Fibroblast of lung (primary cell): ENCODE data around the gene TROAP. TPM values are rescaled to one million over a fixed set of nuclear protein-coding genes. Genes with fewer than 3 reads are reported as not detected.
"Not testable (repeated sequence)": the region's sequence is repeated elsewhere in the genome, so short reads cannot be mapped to it uniquely, and the experiment has no call there.

Source experiments
- DNase-seq, 2 donors: peaks; one replicate each; pipeline versions ENCODE4 v3.0.0 to v3.0.0-alpha.2; 2010; ENCODE audit warnings: low read depth in 2 of 2
- H2AFZ ChIP-seq: 2 replicates; pipeline ENCODE4 v1.5.1; 2012; ENCODE audit warnings: low read length, control low read depth, inconsistent platforms
- H3K27ac ChIP-seq: 2 replicates; pipeline ENCODE4 v1.5.1; 2011; ENCODE audit warnings: low read length, control low read depth; ENCODE audit not compliant: insufficient read depth
- H3K27me3 ChIP-seq: 2 replicates; pipeline ENCODE4 v1.5.1; 2011; ENCODE audit warnings: mild to moderate bottlenecking, low read length; ENCODE audit not compliant: control insufficient read depth, insufficient read depth
- H3K36me3 ChIP-seq: 2 replicates; pipeline ENCODE4 v1.5.1; 2011; ENCODE audit warnings: low read length; ENCODE audit not compliant: control insufficient read depth, insufficient read depth
- H3K4me1 ChIP-seq: 2 replicates; pipeline ENCODE4 v1.5.1; 2011; ENCODE audit warnings: low read length; ENCODE audit not compliant: control insufficient read depth, insufficient read depth; ENCODE audit errors: extremely low read depth
- H3K4me2 ChIP-seq: 2 replicates; pipeline ENCODE4 v1.5.1; 2011; ENCODE audit warnings: low read length, control low read depth; ENCODE audit not compliant: insufficient read depth; ENCODE audit errors: extremely low read depth
- H3K4me3 ChIP-seq, 4 experiments: fragments of 200-600 bp in 1 of 4; sonication (generic) in 1 of 4; replicated peaks in 1 of 4; 2 replicates each; pipeline ENCODE4 v1.5.1; 2011 to 2016; ENCODE audit warnings: low read length in 4 of 4, low read depth in 3 of 4, mild to moderate bottlenecking in 3 of 4, control low read depth in 2 of 4, inconsistent platforms in 1 of 4, mixed read lengths in 1 of 4; ENCODE audit not compliant: insufficient read depth in 1 of 4; ENCODE audit errors: control extremely low read depth in 1 of 4
- H3K79me2 ChIP-seq: 2 replicates; pipeline ENCODE4 v1.5.1; 2012; ENCODE audit warnings: mild to moderate bottlenecking, low read length, inconsistent platforms; ENCODE audit not compliant: control insufficient read depth, insufficient read depth
- H3K9ac ChIP-seq: 2 replicates; pipeline ENCODE4 v1.5.1; 2011; ENCODE audit warnings: mild to moderate bottlenecking, low read length, control low read depth; ENCODE audit not compliant: insufficient read depth
- H3K9me3 ChIP-seq: 2 replicates; pipeline ENCODE4 v1.5.1; 2012; ENCODE audit warnings: low read depth, low read length; ENCODE audit not compliant: control insufficient read depth, insufficient read depth
- H4K20me1 ChIP-seq: 2 replicates; pipeline ENCODE4 v1.5.1; 2011; ENCODE audit warnings: low read length; ENCODE audit not compliant: control insufficient read depth, insufficient read depth; ENCODE audit errors: extremely low read depth
- CTCF ChIP-seq, 2 donors: IDR thresholded peaks in 1 of 2; conservative IDR thresholded peaks in 1 of 2; 1 replicate in 1 of 2; 2 replicates in 1 of 2; pipeline ENCODE4 v1.5.1; 2011 to 2012; ENCODE audit warnings: low read length in 2 of 2, control low read depth in 1 of 2, inconsistent platforms in 1 of 2, low read depth in 1 of 2, mild to moderate bottlenecking in 1 of 2
- EZH2 ChIP-seq: IDR thresholded peaks from 2 replicates; pipeline ENCODE4 v1.5.1; 2012; ENCODE audit warnings: low read length, control low read depth, mild to moderate bottlenecking; ENCODE audit errors: missing control alignments
- polyA plus RNA-seq, 2 donors: library from polyadenylated mRNA; depleted of rRNA in 1 of 2; stranded (reverse) in 1 of 2; unstranded in 1 of 2; fragments of >200 nt; gene quantifications; 2 replicates each; pipeline ENCODE4 v1.2.1, GENCODE V29; 2011 to 2012; ENCODE audit warnings: missing spikeins in 1 of 2
- total RNA-seq: library from RNA; depleted of rRNA; stranded (reverse); fragments of >200 nt; gene quantifications from 2 replicates; pipeline ENCODE4 v1.2.1, GENCODE V29; 2014

Gene TROAP
- total and polyA plus RNA-seq, 2 donors (not counting 1 experiment from before 2014, with no cell fraction given) = 4.8 to 6.3 TPM

DNA sequence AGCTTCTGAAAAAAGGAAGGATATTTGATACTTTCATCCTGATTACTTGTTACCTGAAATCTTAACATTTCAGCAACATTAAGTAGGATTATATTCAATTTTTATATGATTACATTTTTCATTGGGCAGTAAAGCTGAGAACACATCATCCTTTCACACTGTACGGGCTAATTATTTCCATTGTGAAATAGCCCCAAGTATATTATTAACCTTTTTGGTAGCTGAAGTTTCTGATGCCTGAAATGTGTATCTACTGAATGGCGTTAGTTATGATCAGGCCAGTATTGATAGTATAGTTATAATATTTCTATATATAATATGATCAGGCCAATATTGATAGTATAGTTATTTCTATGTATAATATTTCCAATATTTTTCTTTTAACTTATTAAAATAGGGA, 54.3 kb downstream of the TROAP start:
- Histone ChIP-seq H3K9me3 (no peaks in the 10 kb centered on the region), H3K4me3 (no peak overlapping the region), H3K36me3 (no peaks in the 10 kb centered on the region), H3K9ac (no peak overlapping the region), H3K79me2 (peaks cover 50% of the 10 kb centered on the region), H3K4me1 (no peaks in the 10 kb centered on the region), H3K4me2 (no peak overlapping the region), H3K27ac (no peak overlapping the region), H2AFZ (no peak overlapping the region), H3K27me3 (no peaks in the 10 kb centered on the region), H4K20me1 (no peaks in the 10 kb centered on the region)
- no peak for DNase-seq
- TF ChIP-seq EZH2 (no peak), CTCF (conservative IDR thresholded peaks at IDR 0.05 in 1 of 2, IDR thresholded peaks at IDR 0.05 in 1 of 2; ENCODE audit: low read depth in 1 of 2, low read length in 2 of 2) (no peak)

DNA sequence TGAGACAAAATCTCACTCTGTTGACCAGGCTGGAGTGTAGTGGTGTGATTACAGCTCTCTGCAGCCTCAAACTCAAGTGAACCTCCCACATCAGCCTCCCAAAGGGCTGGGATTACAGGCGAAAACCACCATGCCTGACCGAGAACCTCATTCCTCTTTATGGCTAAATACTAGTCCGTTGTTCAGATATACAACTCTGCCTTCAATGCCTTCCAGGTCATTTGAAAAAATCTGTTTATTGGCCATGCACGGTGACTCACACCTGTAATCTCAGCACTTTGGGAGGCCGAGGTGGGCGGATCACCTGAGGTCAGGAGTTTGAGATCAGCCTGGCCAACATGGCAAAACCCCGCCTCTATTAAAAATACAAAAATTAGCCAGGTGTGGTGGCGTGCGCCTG, 57.1 kb downstream of the TROAP start:
- H4K20me1 ChIP-seq = not testable (repeated sequence)

More for the DNA sequence above, 57.1 kb downstream of the TROAP start:
- H3K9ac ChIP-seq, H3K4me2 ChIP-seq, H3K27ac ChIP-seq, H2AFZ ChIP-seq, H3K36me3 ChIP-seq, H3K4me1 ChIP-seq, H3K27me3 ChIP-seq, H3K9me3 ChIP-seq, H3K4me3 ChIP-seq, DNase-seq: not testable (repeated sequence)
- H3K79me2 ChIP-seq = peaks cover 46% of the 10 kb centered on the region

Other genes starting within 250 kb of the TROAP start
- gene DHH, start 228.5 kb upstream of the TROAP start, total RNA-seq = under 0.01 TPM in 2 replicates
- gene DHH, start 228.5 kb upstream of the TROAP start, polyA plus RNA-seq = 0.01 TPM in 2 replicates
- gene LMBR1L, start 212.4 kb upstream of the TROAP start, total RNA-seq = 53.2 and 54.2 TPM in 2 replicates
- gene LMBR1L, start 212.4 kb upstream of the TROAP start, polyA plus RNA-seq = 28.0 and 30.9 TPM in 2 replicates
- gene TUBA1B, start 191.9 kb upstream of the TROAP start, total RNA-seq = 656 and 1,258 TPM in 2 replicates
- gene TUBA1B, start 191.9 kb upstream of the TROAP start, polyA plus RNA-seq = 3,083 and 6,675 TPM in 2 replicates
- 772 and 888 TPM in 2 replicates for gene TUBA1A, start 134.2 kb upstream of the TROAP start, total RNA-seq
- gene TUBA1A, start 134.2 kb upstream of the TROAP start, polyA plus RNA-seq = 2,642 and 3,496 TPM in 2 replicates
- 121 and 164 TPM in 2 replicates for gene TUBA1C, start 58.2 kb upstream of the TROAP start, total RNA-seq
- 1,111 and 2,663 TPM in 2 replicates for gene TUBA1C, start 58.2 kb upstream of the TROAP start, polyA plus RNA-seq
- gene PRPH, start 28.1 kb upstream of the TROAP start, total RNA-seq = 0.26 and 0.50 TPM in 2 replicates
- gene PRPH, start 28.1 kb upstream of the TROAP start, polyA plus RNA-seq = 0.06 and 0.49 TPM in 2 replicates
- gene C1QL4, start 13.9 kb downstream of the TROAP start, total RNA-seq = 0.17 TPM in 1 of 2 replicates, not detected in the other
- 0.10 TPM in 1 of 2 replicates, not detected in the other for gene C1QL4, start 13.9 kb downstream of the TROAP start, polyA plus RNA-seq
- gene DNAJC22, start 23.6 kb downstream of the TROAP start, total RNA-seq = 4.6 and 4.8 TPM in 2 replicates
- gene DNAJC22, start 23.6 kb downstream of the TROAP start, polyA plus RNA-seq = 2.4 and 5.7 TPM in 2 replicates
- 14.1 and 22.1 TPM in 2 replicates for gene SPATS2, start 44.2 kb downstream of the TROAP start, total RNA-seq
- 33.2 and 43.6 TPM in 2 replicates for gene SPATS2, start 44.2 kb downstream of the TROAP start, polyA plus RNA-seq
- 0.17 and 0.26 TPM in 2 replicates for gene KCNH3, start 215.8 kb downstream of the TROAP start, total RNA-seq
- 0.05 and 0.09 TPM in 2 replicates for gene KCNH3, start 215.8 kb downstream of the TROAP start, polyA plus RNA-seq
- gene MCRS1, start 244.9 kb downstream of the TROAP start, total RNA-seq = 37.5 and 52.2 TPM in 2 replicates
- 51.1 and 55.4 TPM in 2 replicates for gene MCRS1, start 244.9 kb downstream of the TROAP start, polyA plus RNA-seq